Lower leg skin (tissue), 3 donors: ENCODE results near the gene DLG2.

Experiments used
- CTCF ChIP-seq, 3 donors: fragments of 450-650 bp; IDR thresholded peaks; one replicate each; pipeline ENCODE4 v1.5.1; 2016; ENCODE audit warnings: antibody characterized with exemption in 3 of 3, mild to moderate bottlenecking in 3 of 3, moderate library complexity in 2 of 3
- POLR2A ChIP-seq, 2 donors: fragments of 450-650 bp; IDR thresholded peaks; one replicate each; pipeline ENCODE4 v1.6.1; 2016 to 2017; ENCODE audit warnings: antibody characterized with exemption in 2 of 2, mild to moderate bottlenecking in 1 of 2, moderate library complexity in 1 of 2

- TF ChIP-seq CTCF (IDR thresholded peaks at IDR 0.05) = no peak
- no peak for TF ChIP-seq POLR2A (IDR thresholded peaks at IDR 0.05)
Measured at GRCh38 chr11:84212468-84213390, 1414.4 kb downstream of the DLG2 start.
